GM21529 (cell line): Measurements from ENCODE around the gene TK1.

Experiments
- ATAC-seq: cut with Tn5 transposase; IDR thresholded peaks from one replicate; pipeline ENCODE4 v1.9.1; 2021; ENCODE audit not compliant: unreplicated experiment

The TK1 gene

GRCh38 chr17:78223061-78223460 lies 36.2 kb upstream of the TK1 start:
- no peak for ATAC-seq

GRCh38 chr17:78219396-78220150 lies 32.7 kb upstream of the TK1 start:
- no peak for ATAC-seq

DNA sequence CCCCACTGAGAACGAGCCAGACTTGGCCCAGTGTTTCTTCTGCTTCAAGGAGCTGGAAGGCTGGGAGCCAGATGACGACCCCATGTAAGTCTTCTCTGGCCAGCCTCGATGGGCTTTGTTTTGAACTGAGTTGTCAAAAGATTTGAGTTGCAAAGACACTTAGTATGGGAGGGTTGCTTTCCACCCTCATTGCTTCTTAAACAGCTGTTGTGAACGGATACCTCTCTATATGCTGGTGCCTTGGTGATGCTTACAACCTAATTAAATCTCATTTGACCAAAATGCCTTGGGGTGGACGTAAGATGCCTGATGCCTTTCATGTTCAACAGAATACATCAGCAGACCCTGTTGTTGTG lies 27.8 kb upstream of the TK1 start:
- no peak for ATAC-seq

DNA sequence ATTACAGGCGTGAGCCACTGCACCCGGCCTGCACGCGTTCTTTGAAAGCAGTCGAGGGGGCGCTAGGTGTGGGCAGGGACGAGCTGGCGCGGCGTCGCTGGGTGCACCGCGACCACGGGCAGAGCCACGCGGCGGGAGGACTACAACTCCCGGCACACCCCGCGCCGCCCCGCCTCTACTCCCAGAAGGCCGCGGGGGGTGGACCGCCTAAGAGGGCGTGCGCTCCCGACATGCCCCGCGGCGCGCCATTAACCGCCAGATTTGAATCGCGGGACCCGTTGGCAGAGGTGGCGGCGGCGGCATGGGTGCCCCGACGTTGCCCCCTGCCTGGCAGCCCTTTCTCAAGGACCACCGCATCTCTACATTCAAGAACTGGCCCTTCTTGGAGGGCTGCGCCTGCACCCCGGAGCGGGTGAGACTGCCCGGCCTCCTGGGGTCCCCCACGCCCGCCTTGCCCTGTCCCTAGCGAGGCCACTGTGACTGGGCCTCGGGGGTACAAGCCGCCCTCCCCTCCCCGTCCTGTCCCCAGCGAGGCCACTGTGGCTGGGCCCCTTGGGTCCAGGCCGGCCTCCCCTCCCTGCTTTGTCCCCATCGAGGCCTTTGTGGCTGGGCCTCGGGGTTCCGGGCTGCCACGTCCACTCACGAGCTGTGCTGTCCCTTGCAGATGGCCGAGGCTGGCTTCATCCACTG lies 27.3 kb upstream of the TK1 start, which contains the start of gene BIRC5:
TSS of gene BIRC5 (plus strand) at position 238 of the 690 bp plus-strand sequence. CDS start at position 302, 64 bp downstream.
- ATAC-seq: peak; percentile 80

DNA sequence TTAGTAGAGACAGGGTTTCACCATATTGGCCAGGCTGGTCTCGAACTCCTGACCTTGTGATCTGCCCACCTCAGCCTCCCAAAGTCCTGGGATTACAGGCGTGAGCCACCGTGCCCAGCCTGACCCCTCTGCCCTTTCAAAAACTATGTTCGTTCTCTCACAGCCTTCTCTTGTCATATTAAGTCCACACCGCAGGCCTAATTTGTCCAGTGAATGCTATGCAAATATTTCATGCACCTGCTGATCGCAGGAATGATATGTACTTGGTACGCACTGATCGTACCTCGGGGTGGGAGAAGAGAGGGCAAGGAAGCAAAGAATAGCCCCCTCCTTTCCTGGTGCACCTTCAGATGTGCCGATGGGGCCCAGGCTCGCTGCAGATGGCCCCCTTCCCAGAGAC lies 24.2 kb upstream of the TK1 start:
- ATAC-seq: no peak

DNA sequence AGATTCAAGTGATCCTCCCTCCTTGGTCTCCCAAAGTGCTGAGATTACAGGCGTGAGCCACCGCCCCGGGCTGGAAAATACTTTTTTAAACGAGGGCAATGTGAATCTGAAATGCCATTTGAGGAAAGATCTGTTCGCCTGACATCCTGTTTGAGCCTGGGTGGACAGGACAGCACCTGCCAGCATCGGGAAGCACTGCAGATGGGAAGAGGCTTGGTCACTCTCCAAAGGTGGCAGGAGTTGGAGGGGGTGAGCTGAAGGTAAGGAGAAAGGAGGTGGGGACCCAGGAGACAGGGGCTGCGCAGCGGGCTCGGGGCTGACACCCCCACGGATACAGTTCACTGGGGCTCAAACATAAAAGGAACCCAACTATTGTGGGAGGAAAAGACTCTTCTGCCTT lies 23.3 kb upstream of the TK1 start:
- ATAC-seq: no peak

GRCh38 chr17:78208486-78208885 lies 21.6 kb upstream of the TK1 start:
- ATAC-seq: no peak

DNA sequence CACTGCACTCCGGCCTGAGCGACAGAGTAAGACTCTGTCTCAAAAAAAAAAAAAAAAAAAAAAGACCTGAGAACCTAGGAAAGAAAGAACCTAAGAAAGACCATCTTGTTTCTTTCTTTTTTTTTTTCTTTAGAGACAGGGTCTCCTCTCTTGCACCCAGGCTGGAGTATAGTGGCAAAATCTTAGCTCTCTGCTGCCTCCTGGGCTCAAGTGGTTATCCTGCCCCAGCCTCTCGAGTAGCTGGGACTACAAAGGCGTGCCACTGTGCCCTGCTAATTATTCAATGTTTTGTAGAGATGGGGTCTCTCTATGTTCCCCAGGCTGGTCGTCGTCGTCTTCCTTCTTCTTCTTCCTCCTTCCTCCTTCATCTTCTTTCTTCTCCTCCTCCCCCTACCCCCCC lies 19.4 kb upstream of the TK1 start:
- ATAC-seq: no peak

DNA sequence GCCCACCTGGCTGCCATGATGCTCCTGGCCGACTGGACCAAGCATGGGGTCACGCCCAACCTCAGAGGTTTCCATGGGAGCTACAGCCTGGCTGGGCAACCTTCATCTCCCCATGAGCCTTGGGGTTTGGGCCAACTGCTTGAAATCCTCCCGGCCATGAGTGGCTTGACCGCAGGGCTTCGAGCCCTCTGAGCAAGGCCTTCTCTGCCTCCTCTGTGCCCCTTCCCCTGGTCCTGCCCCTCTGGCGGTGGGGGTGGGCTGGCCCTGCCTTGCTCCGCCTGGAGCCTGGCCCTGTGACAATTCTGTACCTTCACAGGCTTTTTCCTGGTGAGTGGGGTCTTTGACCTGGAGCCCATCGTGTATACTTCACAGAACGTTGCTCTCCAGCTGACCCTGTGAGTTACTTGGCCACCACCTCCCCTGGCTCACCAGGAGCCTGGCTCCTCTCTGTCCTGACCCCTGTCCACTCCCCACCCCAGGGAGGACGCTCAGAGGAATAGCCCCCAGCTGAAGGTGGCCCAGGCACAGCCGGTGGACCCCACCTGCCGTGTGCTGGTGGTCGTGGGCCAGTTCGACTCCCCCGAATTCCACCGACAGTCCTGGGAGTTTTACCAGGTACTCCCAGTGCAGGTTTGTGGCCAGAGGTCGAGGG lies 18.4 kb upstream of the TK1 start:
- ATAC-seq: no peak

GRCh38 chr17:78204387-78205123 lies 17.7 kb upstream of the TK1 start:
- no peak for ATAC-seq

DNA sequence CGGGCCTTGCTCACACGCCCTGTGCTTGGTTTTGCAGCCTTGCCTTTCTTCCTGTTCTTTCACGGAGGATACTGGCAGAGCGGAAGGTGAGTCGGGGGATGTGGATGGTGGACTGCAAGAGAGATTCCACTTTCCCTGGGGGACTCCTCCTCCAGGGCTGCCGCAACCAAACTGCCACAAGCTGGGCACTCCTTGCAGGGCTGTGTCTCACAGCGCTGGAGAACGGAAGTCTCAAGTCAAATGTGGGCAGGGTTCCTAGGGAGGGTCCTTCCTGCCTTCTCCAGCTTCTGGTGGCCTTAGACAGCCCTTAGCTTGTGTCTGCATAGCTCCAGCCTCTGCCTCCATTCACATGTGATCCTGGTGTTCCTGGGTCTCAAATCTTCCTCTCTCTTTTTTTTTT lies 15.8 kb upstream of the TK1 start:
- ATAC-seq: no peak

DNA sequence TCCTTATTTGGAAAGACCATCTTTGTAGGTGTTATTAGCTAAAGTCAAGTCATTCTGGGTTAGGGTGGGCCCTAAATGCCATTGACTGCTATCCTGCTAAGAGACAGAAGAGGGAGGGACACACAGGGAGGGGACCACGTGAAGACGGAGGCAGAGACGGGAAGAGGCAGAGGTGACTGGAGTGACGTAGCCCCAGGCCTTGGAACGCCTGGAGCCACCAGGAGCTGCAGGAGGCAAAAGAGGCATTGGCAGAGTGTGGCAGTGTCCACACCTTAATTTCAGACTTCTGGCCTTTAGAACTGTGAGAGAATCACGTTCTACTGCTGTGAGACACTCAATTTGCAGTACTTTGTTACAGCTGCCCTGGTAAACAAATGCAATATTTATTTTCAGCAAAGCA lies 13.6 kb upstream of the TK1 start:
- no peak for ATAC-seq

DNA sequence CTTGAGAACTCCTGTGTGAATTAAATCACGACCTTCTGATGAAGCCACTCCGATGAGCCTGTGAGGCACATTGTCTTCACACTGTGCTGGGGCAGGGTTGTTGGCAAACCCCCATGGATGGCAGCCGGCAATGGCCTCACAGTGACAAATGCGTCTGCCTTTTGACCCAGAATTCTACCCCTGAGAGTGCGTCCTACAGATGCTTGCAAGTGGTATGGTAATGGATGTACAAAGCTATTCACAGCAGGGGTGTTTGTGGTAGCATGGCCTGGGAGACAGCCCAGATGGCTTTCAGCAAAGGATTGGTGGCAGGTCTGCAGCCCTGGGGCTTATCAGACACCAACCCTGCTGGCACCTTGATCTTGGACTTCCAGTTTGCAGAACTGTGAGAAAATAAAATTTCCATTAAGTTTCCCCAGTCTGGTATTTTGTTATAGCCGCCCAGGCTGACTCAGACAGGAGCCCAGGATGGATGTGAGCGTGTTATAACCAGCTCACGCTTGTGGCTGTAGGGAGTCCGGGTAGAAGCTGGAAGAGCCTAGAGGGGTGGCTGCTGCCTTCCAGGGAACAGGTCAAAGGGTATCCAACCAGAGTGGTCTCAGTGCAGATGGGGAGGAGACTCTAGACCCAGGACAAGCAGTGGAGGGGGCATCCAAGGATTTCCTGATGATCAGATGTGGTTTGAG lies 10.4 kb upstream of the TK1 start:
- no peak for ATAC-seq

DNA sequence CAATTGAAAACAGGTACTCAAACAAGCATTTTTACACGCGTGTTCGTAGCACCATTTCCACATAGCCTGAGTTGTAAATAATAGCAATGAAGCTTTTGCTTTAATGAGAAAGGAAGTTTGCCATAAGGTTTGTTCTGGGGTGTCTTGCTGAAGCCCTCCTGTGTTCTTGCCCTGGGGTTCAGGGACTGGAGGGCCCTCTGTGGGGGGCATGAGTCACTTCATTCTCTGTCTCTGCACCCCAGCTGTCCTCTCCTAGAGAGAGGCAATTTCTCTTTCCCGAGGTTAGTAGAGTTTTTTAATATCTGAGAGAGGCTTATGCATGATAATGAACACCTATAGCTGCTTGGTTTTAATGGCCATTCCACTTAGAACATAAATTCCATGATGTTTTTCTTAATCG lies 9.9 kb upstream of the TK1 start:
- no peak for ATAC-seq

GRCh38 chr17:78185981-78186691 lies 716 bp downstream of the TK1 start:
- no peak for ATAC-seq

- ATAC-seq: no peak
These were observed 2.0 kb downstream of the TK1 start for GRCh38 chr17:78184868-78185267.

- ATAC-seq: no peak
These were observed 2.5 kb downstream of the TK1 start for GRCh38 chr17:78184351-78184750.

DNA sequence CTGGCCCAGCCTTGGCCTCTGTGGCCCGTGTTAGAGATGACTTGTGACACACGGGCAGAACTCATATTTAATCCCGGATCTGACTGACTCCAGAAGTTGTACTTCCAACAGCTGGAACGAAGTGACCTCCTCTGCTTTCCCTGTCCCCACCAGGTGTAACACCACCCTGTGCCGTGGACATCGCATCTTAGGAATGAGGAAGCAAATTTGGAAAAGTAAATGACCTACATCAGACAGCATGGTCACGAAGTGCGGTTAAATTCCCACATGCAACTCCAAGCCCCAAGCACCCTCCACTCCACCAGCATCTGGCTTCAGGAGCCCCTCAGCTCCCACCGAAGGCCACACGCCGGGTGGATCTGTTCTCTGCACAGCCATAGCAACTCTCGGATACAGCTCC lies 2.9 kb downstream of the TK1 start:
- ATAC-seq: no peak

DNA sequence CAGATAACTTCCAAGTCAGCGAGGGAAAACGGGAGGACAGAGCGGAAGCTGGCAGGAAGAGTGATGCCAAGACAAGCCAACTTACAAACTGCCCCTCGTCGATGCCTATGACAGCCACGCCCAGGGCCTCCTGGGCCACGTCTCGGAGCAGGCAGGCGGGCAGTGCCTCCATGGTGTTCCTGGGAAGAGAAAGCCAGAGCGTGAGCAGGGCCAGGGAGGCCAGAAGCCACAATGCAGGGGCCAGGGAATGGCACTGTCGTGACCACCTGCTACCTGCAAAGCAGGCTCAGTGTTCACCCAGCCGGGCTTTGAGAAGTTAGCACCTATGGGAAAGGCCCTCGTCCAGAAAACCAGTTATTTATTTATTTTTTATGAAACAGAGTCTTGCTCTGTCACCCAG lies 4.3 kb downstream of the TK1 start:
- no peak for ATAC-seq

GRCh38 chr17:78180508-78180907 lies 6.3 kb downstream of the TK1 start:
- ATAC-seq: no peak
